RWPE2 (cell line): ENCODE measurements around the gene KEAP1.

ENCODE experiments used
- ATAC-seq: fragments of 200-7000 bp; cut with Tn5 transposase; 3 replicates; pipeline ENCODE4 v1.9.1; 2021; ENCODE audit warnings: low read depth
- DNase-seq: peaks from one replicate; pipeline ENCODE4 v3.0.0-alpha.2; 2020; ENCODE audit warnings: low spot score
- H3K27ac ChIP-seq: fragments of 450-650 bp; 2 replicates; pipeline ENCODE4 v1.5.1; 2017; ENCODE audit warnings: mild to moderate bottlenecking; ENCODE audit not compliant: poor library complexity, severe bottlenecking
- H3K27me3 ChIP-seq: fragments of 250-450 bp; sonication (Bioruptor Pico); 2 replicates; pipeline ENCODE4 v1.5.1; 2021; ENCODE audit warnings: mild to moderate bottlenecking, moderate library complexity; ENCODE audit not compliant: insufficient read depth, poor library complexity, severe bottlenecking
- H3K36me3 ChIP-seq: fragments of 250-450 bp; sonication (Bioruptor Pico); 2 replicates; pipeline ENCODE4 v1.5.1; 2020; ENCODE audit warnings: low read depth, mild to moderate bottlenecking, moderate library complexity
- H3K4me1 ChIP-seq: fragments of 250-450 bp; sonication (Bioruptor Pico); 2 replicates; pipeline ENCODE4 v1.5.1; 2021; ENCODE audit warnings: mild to moderate bottlenecking, moderate library complexity; ENCODE audit not compliant: insufficient read depth, poor library complexity, severe bottlenecking
- H3K4me3 ChIP-seq: fragments of 250-450 bp; sonication (Bioruptor Pico); 2 replicates; pipeline ENCODE4 v1.5.1; 2021; ENCODE audit warnings: mild to moderate bottlenecking, moderate library complexity; ENCODE audit not compliant: severe bottlenecking
- H3K9me3 ChIP-seq: fragments of 250-450 bp; sonication (Bioruptor Pico); 2 replicates; pipeline ENCODE4 v1.5.1; 2021; ENCODE audit warnings: mild to moderate bottlenecking, moderate library complexity; ENCODE audit not compliant: severe bottlenecking
- CTCF ChIP-seq: fragments of 450-650 bp; IDR thresholded peaks from one replicate; pipeline ENCODE4 v1.5.1; 2017; ENCODE audit warnings: mild to moderate bottlenecking, moderate library complexity; ENCODE audit not compliant: poor library complexity, severe bottlenecking

Gene KEAP1

GRCh38 chr19:10523135-10523636 lies 20.0 kb upstream of the KEAP1 start:
- Histone ChIP-seq H3K36me3 (no peaks in the 10 kb centered on the region), H3K4me3 (no peak overlapping the region), H3K4me1 (peaks cover 3% of the 10 kb centered on the region), H3K9me3 (no peaks in the 10 kb centered on the region), H3K27ac (no peak overlapping the region), H3K27me3 (no peaks in the 10 kb centered on the region)
- ATAC-seq (no peak), DNase-seq (no peak)
- TF ChIP-seq CTCF = no peak

- no peaks in the 10 kb centered on the region for H3K27me3 ChIP-seq
- ATAC-seq = no peak
- no peaks in the 10 kb centered on the region for H3K36me3 ChIP-seq
- H3K27ac ChIP-seq = no peak overlapping the region
- no peaks in the 10 kb centered on the region for H3K9me3 ChIP-seq
- peaks cover 3% of the 10 kb centered on the region for H3K4me1 ChIP-seq
- no peak for TF ChIP-seq CTCF
- H3K4me3 ChIP-seq = no peak overlapping the region
- DNase-seq = no peak
These were observed 18.5 kb upstream of the KEAP1 start for GRCh38 chr19:10521461-10522171.

- H3K4me3 ChIP-seq = no peak overlapping the region
- H3K27me3 ChIP-seq = no peaks in the 10 kb centered on the region
- no peak for TF ChIP-seq CTCF
- peaks cover 3% of the 10 kb centered on the region for H3K4me1 ChIP-seq
- ATAC-seq = peak; percentile 50
- peak overlapping the region; percentile 10 for H3K27ac ChIP-seq
- no peaks in the 10 kb centered on the region for H3K9me3 ChIP-seq
- H3K36me3 ChIP-seq = no peaks in the 10 kb centered on the region
- DNase-seq = no peak
These were observed 17.6 kb upstream of the KEAP1 start for GRCh38 chr19:10520652-10521318.

- no peak for ATAC-seq
- Histone ChIP-seq H3K4me3 (no peak overlapping the region), H3K36me3 (no peaks in the 10 kb centered on the region), H3K4me1 (peaks cover 3% of the 10 kb centered on the region), H3K27ac (no peak overlapping the region), H3K9me3 (no peaks in the 10 kb centered on the region), H3K27me3 (no peaks in the 10 kb centered on the region)
- DNase-seq = no peak
- TF ChIP-seq CTCF = no peak
These were observed 16.3 kb upstream of the KEAP1 start for GRCh38 chr19:10519421-10519820.
